Loucy (cell line): ENCODE data around the gene KRT82.
A peak's percentile ranks its signal among the peaks of the same experiment; 100 is the strongest.

Experiments
- H2AFZ ChIP-seq: fragments of 200-600 bp; sonication (generic); 2 replicates; pipeline ENCODE4 v1.6.0; 2016; ENCODE audit warnings: antibody characterized with exemption, mild to moderate bottlenecking, low read length, moderate library complexity
- H3F3A ChIP-seq: fragments of 200-600 bp; 2 replicates; pipeline ENCODE4 v1.6.0; 2016; ENCODE audit warnings: antibody characterized with exemption, low read depth, mild to moderate bottlenecking
- H3K27me3 ChIP-seq: fragments of 200-600 bp; sonication (generic); 2 replicates; pipeline ENCODE4 v1.6.1; 2014; ENCODE audit warnings: low read length, mild to moderate bottlenecking; ENCODE audit not compliant: insufficient read depth, poor library complexity, severe bottlenecking
- H3K36me3 ChIP-seq: fragments of 200-600 bp; sonication (generic); 2 replicates; pipeline ENCODE4 v1.6.1; 2016; ENCODE audit warnings: low read length; ENCODE audit not compliant: insufficient read depth
- H3K4me1 ChIP-seq: fragments of 200-600 bp; sonication (generic); 2 replicates; pipeline ENCODE4 v1.5.1; 2014; ENCODE audit warnings: low read length, mild to moderate bottlenecking; ENCODE audit not compliant: insufficient read depth, poor library complexity, severe bottlenecking
- H3K4me2 ChIP-seq: fragments of 200-600 bp; sonication (generic); 2 replicates; pipeline ENCODE4 v1.6.0; 2014; ENCODE audit warnings: antibody characterized with exemption, low read length, low read depth, mild to moderate bottlenecking; ENCODE audit not compliant: poor library complexity, severe bottlenecking
- H3K4me3 ChIP-seq: fragments of 200-600 bp; sonication (generic); 2 replicates; pipeline ENCODE4 v1.5.1; 2014; ENCODE audit warnings: low read length, mild to moderate bottlenecking, mixed read lengths; ENCODE audit not compliant: poor library complexity, severe bottlenecking
- H3K79me2 ChIP-seq: fragments of 200-600 bp; sonication (generic); 2 replicates; pipeline ENCODE4 v1.6.1; 2014; ENCODE audit warnings: low read length; ENCODE audit not compliant: insufficient read depth
- H3K9ac ChIP-seq: fragments of 200-600 bp; sonication (generic); 2 replicates; pipeline ENCODE4 v1.6.0; 2014; ENCODE audit warnings: mild to moderate bottlenecking, low read depth, low read length, moderate library complexity; ENCODE audit not compliant: poor library complexity, severe bottlenecking
- H3K9me2 ChIP-seq: fragments of 200-600 bp; sonication (generic); replicated peaks from 2 replicates; pipeline ENCODE4 v1.6.1; 2016; ENCODE audit warnings: low read depth, low read length, mixed read lengths
- H3K9me3 ChIP-seq: fragments of 200-600 bp; sonication (generic); 2 replicates; pipeline ENCODE4 v1.6.1; 2014; ENCODE audit warnings: mild to moderate bottlenecking, antibody characterized with exemption, low read length, low read depth; ENCODE audit not compliant: insufficient read depth
- H4K20me1 ChIP-seq: fragments of 200-600 bp; sonication (generic); 2 replicates; pipeline ENCODE4 v1.6.0; 2014; ENCODE audit warnings: antibody characterized with exemption, low read length, mild to moderate bottlenecking; ENCODE audit not compliant: insufficient read depth, poor library complexity, severe bottlenecking
- EZH2phosphoT487 ChIP-seq: fragments of 200-600 bp; IDR thresholded peaks from 2 replicates; pipeline ENCODE4 v1.6.1; 2018; ENCODE audit warnings: antibody characterized with exemption, mild to moderate bottlenecking, moderate library complexity, borderline replicate concordance
- TF ChIP-seq, protein P1 (sequence below): fragments of 200-600 bp; sonication (generic); conservative IDR thresholded peaks from 2 replicates; pipeline ENCODE4 v1.5.1; 2014; ENCODE audit warnings: mild to moderate bottlenecking, antibody characterized with exemption, low read length

Gene KRT82

DNA sequence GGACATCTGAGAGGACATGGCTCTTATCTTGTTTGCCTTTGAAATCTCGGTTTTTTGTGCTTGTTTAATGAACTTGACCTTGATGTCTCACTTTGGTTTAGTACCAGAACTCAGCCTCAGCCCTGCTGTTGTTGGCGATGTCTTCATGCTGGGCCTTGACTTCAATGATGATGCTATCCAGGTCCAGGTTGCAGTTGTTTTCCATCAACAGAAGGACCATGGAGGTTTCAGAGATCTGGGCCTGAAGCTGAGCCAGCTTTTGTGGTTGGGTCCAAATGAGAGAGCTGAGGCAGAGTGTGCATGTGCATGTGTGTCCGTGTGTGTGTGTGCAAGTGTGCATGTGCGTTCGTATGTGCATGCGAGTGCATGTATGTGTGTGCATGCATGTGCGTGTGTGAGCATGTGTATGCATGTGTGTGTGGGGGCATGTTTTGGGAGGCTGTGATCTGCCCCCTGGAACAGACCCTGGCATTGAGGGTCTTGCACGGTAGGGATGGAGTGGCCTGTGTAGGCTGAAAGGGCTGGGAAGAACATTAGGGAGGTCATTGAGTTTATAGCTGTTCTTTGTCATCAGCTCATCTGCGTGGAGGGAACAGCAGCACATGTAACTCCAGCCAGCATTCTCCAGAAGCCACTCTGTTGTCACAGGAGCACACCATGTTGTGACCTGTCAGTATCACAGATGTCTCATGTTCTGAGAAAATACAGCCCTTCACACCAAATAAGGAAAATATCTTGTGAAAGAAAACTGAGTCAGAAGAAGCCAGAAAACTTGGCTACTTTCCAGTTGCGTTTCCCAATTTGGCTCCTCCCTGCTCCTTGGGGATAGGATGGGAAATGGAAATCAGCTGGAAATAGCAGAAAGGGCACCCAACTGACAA, 10.0 kb upstream of the KRT82 start:
- Histone ChIP-seq H3K79me2 (no peaks in the 10 kb centered on the region), H3K9me2 (no peaks in the 10 kb centered on the region), H4K20me1 (no peaks in the 10 kb centered on the region), H2AFZ (no peak overlapping the region), H3K36me3 (no peaks in the 10 kb centered on the region), H3K4me2 (no peak overlapping the region), H3K27me3 (no peaks in the 10 kb centered on the region), H3K9me3 (no peaks in the 10 kb centered on the region), H3K9ac (no peak overlapping the region), H3K4me3 (no peak overlapping the region), H3K4me1 (no peaks in the 10 kb centered on the region), H3F3A (no peaks in the 10 kb centered on the region)
- TF ChIP-seq EZH2phosphoT487, result no peak

- Histone ChIP-seq H3K9me3 (no peaks in the 10 kb centered on the region), H3K4me1 (no peaks in the 10 kb centered on the region), H3F3A (no peaks in the 10 kb centered on the region), H3K9ac (no peak overlapping the region), H3K27me3 (no peaks in the 10 kb centered on the region), H3K9me2 (no peaks in the 10 kb centered on the region), H2AFZ (no peak overlapping the region), H3K4me3 (no peak overlapping the region), H3K79me2 (no peaks in the 10 kb centered on the region), H3K36me3 (no peaks in the 10 kb centered on the region), H3K4me2 (no peak overlapping the region), H4K20me1 (no peaks in the 10 kb centered on the region)
- TF ChIP-seq EZH2phosphoT487, result no peak
- TF ChIP-seq, protein P1, sequence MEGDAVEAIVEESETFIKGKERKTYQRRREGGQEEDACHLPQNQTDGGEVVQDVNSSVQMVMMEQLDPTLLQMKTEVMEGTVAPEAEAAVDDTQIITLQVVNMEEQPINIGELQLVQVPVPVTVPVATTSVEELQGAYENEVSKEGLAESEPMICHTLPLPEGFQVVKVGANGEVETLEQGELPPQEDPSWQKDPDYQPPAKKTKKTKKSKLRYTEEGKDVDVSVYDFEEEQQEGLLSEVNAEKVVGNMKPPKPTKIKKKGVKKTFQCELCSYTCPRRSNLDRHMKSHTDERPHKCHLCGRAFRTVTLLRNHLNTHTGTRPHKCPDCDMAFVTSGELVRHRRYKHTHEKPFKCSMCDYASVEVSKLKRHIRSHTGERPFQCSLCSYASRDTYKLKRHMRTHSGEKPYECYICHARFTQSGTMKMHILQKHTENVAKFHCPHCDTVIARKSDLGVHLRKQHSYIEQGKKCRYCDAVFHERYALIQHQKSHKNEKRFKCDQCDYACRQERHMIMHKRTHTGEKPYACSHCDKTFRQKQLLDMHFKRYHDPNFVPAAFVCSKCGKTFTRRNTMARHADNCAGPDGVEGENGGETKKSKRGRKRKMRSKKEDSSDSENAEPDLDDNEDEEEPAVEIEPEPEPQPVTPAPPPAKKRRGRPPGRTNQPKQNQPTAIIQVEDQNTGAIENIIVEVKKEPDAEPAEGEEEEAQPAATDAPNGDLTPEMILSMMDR, result no peak
Observed at GRCh38 chr12:52414936-52415335, 8.8 kb upstream of the KRT82 start.

DNA sequence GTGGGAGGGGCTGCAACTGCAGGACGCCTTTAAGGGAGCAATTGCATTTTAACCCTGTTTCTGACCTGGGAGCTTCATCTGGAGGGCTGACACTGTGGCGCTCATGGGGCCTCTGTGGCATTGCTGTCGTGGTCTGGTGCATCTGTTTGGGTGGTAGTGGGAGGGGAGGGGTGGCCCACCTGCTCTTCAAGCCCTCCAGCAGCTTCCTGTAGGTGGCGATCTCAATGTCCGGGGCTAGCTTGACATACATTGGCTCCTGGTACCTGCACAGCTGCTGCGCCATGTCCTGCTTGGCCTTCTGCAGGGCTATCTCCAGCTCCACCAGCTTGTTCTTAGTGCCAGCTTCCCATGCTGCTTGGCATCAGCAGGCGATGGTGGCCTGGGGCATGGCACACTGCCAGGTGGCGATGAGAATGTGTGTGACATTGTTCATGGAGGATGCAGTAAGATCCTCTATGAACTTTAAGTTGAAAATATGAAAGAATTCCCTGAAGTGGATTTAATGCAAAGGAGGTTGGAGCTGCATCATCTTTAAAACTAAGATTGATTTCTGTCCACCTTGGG, 7.7 kb upstream of the KRT82 start:
- Histone ChIP-seq H3K9me2 (no peaks in the 10 kb centered on the region), H3K4me1 (no peaks in the 10 kb centered on the region)

More for the DNA sequence above, 7.7 kb upstream of the KRT82 start:
- H3K79me2 ChIP-seq, result no peaks in the 10 kb centered on the region
- H3K36me3 ChIP-seq, result no peaks in the 10 kb centered on the region
- H3F3A ChIP-seq, result no peaks in the 10 kb centered on the region
- no peak overlapping the region for H3K9ac ChIP-seq
- no peak overlapping the region for H3K4me3 ChIP-seq
- H3K4me2 ChIP-seq, result no peak overlapping the region
- no peak overlapping the region for H2AFZ ChIP-seq
- no peaks in the 10 kb centered on the region for H3K9me3 ChIP-seq
- H4K20me1 ChIP-seq, result no peaks in the 10 kb centered on the region
- TF ChIP-seq, protein P1, result peak; percentile 37
- TF ChIP-seq EZH2phosphoT487, result no peak
- no peaks in the 10 kb centered on the region for H3K27me3 ChIP-seq
